Panc1 (cell line): ENCODE data around the gene RPS3. TPM values are rescaled to one million over a fixed set of nuclear protein-coding genes. Genes with fewer than 3 reads are reported as not detected.

Source experiments
- ATAC-seq: fragments of 200-7000 bp; cut with Tn5 transposase; 2 replicates; pipeline ENCODE4 v1.9.1; 2020; ENCODE audit warnings: mild to moderate bottlenecking, moderate library complexity
- BruUV-seq: library from RNA; stranded (reverse); fragments of 400-500 nt; replicated peaks from 2 replicates; lab custom pipeline; 2021; lab: Mats Ljungman, UMichigan
- CTCF ChIA-PET: fragments of 300-600 bp; sonication (Branson Sonifier 250); formaldehyde crosslinking; loops from one replicate; lab custom pipeline; 2022; ENCODE audit warnings: antibody characterized with exemption; lab: Charles Lee
- POLR2A ChIA-PET: fragments of 300-600 bp; sonication (Branson Sonifier 250); formaldehyde crosslinking; loops from one replicate; lab custom pipeline; 2022; ENCODE audit warnings: antibody characterized with exemption; lab: Charles Lee
- DNase-seq: peaks from one replicate; pipeline ENCODE4 v3.0.0-alpha.2; 2010; ENCODE audit warnings: low read depth, low spot score
- H3K27ac ChIP-seq: 2 replicates; pipeline ENCODE4 v1.5.1; 2011; ENCODE audit warnings: mild to moderate bottlenecking, low read length, inconsistent platforms
- H3K27me3 ChIP-seq: fragments of 200-500 bp; sonication (Bioruptor generic); 2 replicates; pipeline ENCODE4 v1.6.0; 2014; ENCODE audit warnings: low read length, inconsistent platforms; ENCODE audit not compliant: control insufficient read depth, insufficient read depth
- H3K36me3 ChIP-seq: fragments of 200-500 bp; sonication (Bioruptor generic); 2 replicates; pipeline ENCODE4 v1.5.1; 2014; ENCODE audit warnings: inconsistent platforms, mild to moderate bottlenecking, low read length, moderate library complexity; ENCODE audit not compliant: control insufficient read depth, insufficient read depth
- H3K4me1 ChIP-seq: 2 replicates; pipeline ENCODE4 v1.5.1; 2011; ENCODE audit warnings: inconsistent platforms, mild to moderate bottlenecking, low read length, moderate library complexity; ENCODE audit not compliant: control insufficient read depth, insufficient read depth
- H3K4me3 ChIP-seq, 2 experiments: 2 replicates each; pipeline ENCODE4 v1.5.1; 2011 to 2012; ENCODE audit warnings: low read depth in 2 of 2, low read length in 2 of 2, mild to moderate bottlenecking in 2 of 2, inconsistent platforms in 1 of 2, moderate library complexity in 1 of 2
- H3K9me3 ChIP-seq: fragments of 200-500 bp; sonication (Bioruptor generic); 2 replicates; pipeline ENCODE4 v1.5.1; 2014; ENCODE audit warnings: low read depth, mild to moderate bottlenecking, inconsistent platforms, low read length, moderate library complexity; ENCODE audit not compliant: control insufficient read depth, insufficient read depth
- CTCF ChIP-seq: fragments of 450-650 bp; IDR thresholded peaks from 2 replicates; pipeline ENCODE4 v1.5.1; 2017; ENCODE audit warnings: mild to moderate bottlenecking
- POLR2AphosphoS5 ChIP-seq: IDR thresholded peaks from 2 replicates; pipeline ENCODE4 v1.6.1; 2012; ENCODE audit warnings: mild to moderate bottlenecking, low read depth, low read length, moderate library complexity
- REST ChIP-seq, 2 experiments: IDR thresholded peaks; 2 replicates each; pipeline ENCODE4 v1.6.1; 2011 to 2012; ENCODE audit warnings: low read depth in 2 of 2, control low read depth in 1 of 2, low read length in 1 of 2, mild to moderate bottlenecking in 1 of 2, moderate library complexity in 1 of 2; ENCODE audit not compliant: insufficient read depth in 1 of 2
- SIN3A ChIP-seq: IDR thresholded peaks from 2 replicates; pipeline ENCODE4 v1.6.1; 2012; ENCODE audit warnings: low read depth, mild to moderate bottlenecking, low read length, moderate library complexity, borderline replicate concordance; ENCODE audit not compliant: insufficient read depth
- TCF7L2 ChIP-seq: IDR thresholded peaks from 2 replicates; pipeline ENCODE4 v1.6.1; 2011; ENCODE audit warnings: mild to moderate bottlenecking, low read depth, low read length, inconsistent platforms
- in situ Hi-C: cut with HindIII; loops from 2 replicates; pipeline ENCODE4 v1.10.0; 2016; ENCODE audit warnings: low sequenced_read_pairs, low pct_unique_long_range_greater_than_20kb
- intact Hi-C: fragments of 100-400 bp; cut with micrococcal nuclease; formaldehyde crosslinking; loops from one replicate; pipeline ENCODE4 v1.10.0; 2022; ENCODE audit not compliant: unreplicated experiment
- total RNA-seq: library from RNA; stranded (reverse); gene quantifications from one replicate; pipeline ENCODE4 v1.2.1, GENCODE V29; 2021; ENCODE audit not compliant: unreplicated experiment

The RPS3 gene
- total RNA-seq, 1 experiment from 2014 or later, result 2,945 TPM

- Histone ChIP-seq H3K27ac (no peak overlapping the region), H3K27me3 (no peaks in the 10 kb centered on the region; the same call in 1 of the 2 replicates), H3K4me3 (no peak overlapping the region), H3K4me1 (no peaks in the 10 kb centered on the region), H3K36me3 (no peaks in the 10 kb centered on the region), H3K9me3 (no peaks in the 10 kb centered on the region)
- in situ Hi-C loops, result no loop called here
- peak; percentile 32; the same call in 1 of the 2 replicates for ATAC-seq
- intact Hi-C loops, result no loop called here
- POLR2A ChIA-PET, result no interaction called here
- no peak for DNase-seq
- BruUV-seq, result no TSS peak
- CTCF ChIA-PET, result interaction anchor here (1.3 kb wide), 1 partner anchor 9 kb away, joined by 5 read pairs; no protein-coding TSS in a partner anchor
- TF ChIP-seq TCF7L2, result no peak
- no peak for TF ChIP-seq REST (IDR thresholded peaks at IDR 0.05; ENCODE audit: insufficient read depth in 1 of 2, low read depth in 2 of 2, low read length in 1 of 2)
- TF ChIP-seq CTCF, result no peak
- TF ChIP-seq SIN3A, result no peak
- TF ChIP-seq POLR2AphosphoS5, result no peak
These were observed 40.3 kb downstream of the RPS3 start for GRCh38 chr11:75439495-75440120.

- TF ChIP-seq TCF7L2, result no peak
- no peak for TF ChIP-seq CTCF
- TF ChIP-seq POLR2AphosphoS5, result no peak
- TF ChIP-seq SIN3A, result no peak
- TF ChIP-seq REST (IDR thresholded peaks at IDR 0.05; ENCODE audit: insufficient read depth in 1 of 2, low read depth in 2 of 2, low read length in 1 of 2), result no peak
- no TSS peak for BruUV-seq
- CTCF ChIA-PET, result no interaction called here
- Histone ChIP-seq H3K36me3 (no peaks in the 10 kb centered on the region), H3K27me3 (no peaks in the 10 kb centered on the region; the same call in 1 of the 2 replicates), H3K27ac (no peak overlapping the region), H3K9me3 (no peaks in the 10 kb centered on the region), H3K4me3 (no peak overlapping the region), H3K4me1 (no peaks in the 10 kb centered on the region)
- intact Hi-C loops, result no loop called here
- in situ Hi-C loops, result no loop called here
- POLR2A ChIA-PET, result no interaction called here
- no peak for ATAC-seq
- DNase-seq, result no peak
These were observed 41.9 kb downstream of the RPS3 start for GRCh38 chr11:75440960-75441803.
